DMS79 treated with DMSO at 0.1 percent for 48 hours (cell line): Measurements from ENCODE around the gene JSRP1.
"Not testable (repeated sequence)": the region's sequence is repeated elsewhere in the genome, so short reads cannot be mapped to it uniquely, and the experiment has no call there.

Experiments used
- DNase-seq: peaks from one replicate; lab custom pipeline; 2025; lab: John Stamatoyannopoulos, UW

Gene JSRP1

GRCh38 chr19:2282062-2282861, 26.0 kb upstream of the JSRP1 start, which contains the start of gene PEAK3:
Gene PEAK3, minus strand, starts transcription at chr19:2282175. Its CDS starts 1,244 bp downstream, at chr19:2280931.
- no peak for DNase-seq

GRCh38 chr19:2281265-2282061, 25.2 kb upstream of the JSRP1 start:
- DNase-seq: not testable (repeated sequence)

- no peak for DNase-seq
These were observed 24.5 kb upstream of the JSRP1 start for GRCh38 chr19:2280633-2281264.

DNA sequence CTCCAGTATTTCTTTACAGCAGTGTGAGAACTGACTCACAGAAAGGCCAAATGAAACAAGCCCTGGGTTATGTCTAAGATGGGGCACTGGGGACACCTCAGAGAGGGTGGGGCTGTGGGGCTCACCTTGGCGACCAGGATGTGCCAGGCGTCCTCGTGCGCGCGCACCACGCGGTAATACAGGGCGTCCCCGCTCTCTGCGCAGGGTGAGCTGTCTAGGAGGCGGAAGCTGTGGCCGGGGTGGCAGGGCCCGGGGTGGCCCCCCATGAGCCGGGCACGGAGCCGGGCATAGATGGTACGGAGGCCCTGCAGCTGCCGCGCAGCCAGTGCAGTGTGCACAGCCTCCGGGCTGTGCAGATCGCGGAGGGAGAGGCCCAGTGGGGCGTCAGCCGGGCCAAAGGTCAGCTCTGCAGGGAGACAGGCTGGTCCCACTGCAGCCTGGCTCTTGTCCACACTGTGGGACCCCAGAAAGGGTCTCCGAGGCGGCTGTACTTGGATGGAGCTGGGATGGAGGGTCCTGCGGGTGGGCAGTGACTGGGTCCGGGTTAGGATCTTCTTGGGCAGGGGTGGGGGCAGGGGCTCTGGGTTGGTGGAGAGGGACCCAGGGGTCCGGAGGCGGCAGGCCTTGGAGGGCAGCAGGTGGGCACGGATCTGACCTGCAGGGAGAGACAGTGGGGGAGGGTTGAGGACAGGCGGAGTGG, 22.4 kb upstream of the JSRP1 start:
- DNase-seq: no peak

DNA sequence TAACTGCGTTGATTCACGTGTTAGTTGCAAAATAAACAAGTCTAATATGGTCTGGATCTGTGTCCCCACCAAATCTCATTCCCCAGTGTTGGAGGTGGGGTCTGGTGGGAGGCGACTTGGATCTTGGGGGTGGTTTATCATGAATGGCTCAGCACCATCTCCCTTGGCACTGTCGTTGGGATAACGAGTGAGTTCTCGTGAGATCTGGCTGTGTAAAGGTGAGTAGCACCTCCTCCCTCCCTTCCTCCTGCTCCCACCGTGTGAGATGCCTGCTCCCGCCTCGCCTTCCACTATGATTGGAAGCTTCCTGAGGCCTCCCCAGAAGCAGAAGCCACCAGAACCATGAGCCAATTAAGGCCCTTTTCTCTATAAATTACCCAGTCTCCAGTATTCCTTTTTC, 20.9 kb upstream of the JSRP1 start:
- DNase-seq: no peak

DNA sequence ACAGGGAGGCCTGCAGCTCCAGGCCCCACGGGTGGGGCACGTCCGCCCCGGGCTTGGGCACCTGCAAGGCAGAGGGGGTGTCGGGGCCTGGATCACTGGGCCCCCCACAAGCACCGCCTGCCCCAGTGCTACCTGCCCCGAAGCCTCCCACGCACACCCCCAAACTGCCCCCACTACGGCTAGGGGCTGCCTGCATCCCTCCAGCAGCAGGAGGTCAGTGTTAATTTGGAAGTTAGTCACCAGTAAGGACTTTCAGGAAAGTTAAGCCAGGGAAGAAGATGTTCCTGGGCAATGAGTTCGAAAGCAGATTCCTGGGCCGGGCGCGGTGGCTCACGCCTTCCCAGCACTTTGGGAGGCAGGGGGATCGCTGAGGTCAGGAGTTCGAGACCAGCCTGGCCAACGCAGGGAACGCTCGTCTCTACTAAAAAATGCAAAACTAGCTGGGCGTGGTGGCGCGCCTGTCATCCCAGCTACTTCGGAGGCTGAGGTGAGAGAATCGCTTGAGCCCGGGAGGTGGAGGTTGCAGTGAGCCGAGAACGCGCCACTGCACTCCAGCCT, 20.3 kb upstream of the JSRP1 start:
- DNase-seq: no peak

DNA sequence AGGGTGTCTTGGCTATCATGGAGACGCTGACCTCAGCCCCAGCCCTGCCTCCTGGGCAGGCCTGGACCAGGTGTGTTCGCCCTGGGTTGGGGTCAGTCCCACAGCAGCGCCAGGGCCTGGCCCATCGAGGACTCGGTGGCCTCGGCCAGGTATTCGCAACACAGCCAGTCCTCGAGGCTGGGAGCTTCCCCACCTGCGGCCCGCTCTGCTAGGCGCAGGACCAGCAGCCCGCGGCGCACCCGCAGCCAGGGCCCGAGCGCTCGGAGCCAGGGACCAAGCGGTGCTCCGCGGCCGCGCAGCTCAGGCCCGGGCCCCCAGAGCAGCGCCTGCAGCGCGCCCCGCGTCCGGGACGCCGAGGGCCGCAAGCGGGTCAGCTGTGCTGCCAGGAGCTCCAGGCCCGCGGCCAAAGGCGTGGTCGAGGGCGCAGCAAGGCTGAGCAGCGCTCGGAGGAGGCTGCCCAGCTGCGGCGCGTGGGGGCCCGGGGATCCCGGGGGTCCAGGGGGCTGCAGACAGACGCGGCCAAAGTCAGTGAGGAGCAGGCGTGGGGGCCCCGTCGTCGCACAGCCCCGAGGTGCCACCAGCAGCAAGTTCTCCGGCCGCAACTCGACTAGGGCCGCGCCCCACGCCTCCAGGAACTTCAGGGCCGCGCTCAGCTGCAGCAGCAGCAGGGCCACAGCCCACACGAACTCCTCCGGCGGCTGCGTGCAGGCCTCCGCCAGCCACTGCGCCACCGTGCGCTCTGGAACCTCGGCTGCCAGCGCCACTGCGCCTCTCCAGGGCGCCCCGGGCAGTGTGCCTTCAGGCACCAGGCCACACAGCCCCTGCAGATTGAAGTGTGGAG, 19.6 kb upstream of the JSRP1 start:
- DNase-seq: no peak

- peak; percentile 17 for DNase-seq
These were observed 18.8 kb upstream of the JSRP1 start for GRCh38 chr19:2274931-2275535.

DNA sequence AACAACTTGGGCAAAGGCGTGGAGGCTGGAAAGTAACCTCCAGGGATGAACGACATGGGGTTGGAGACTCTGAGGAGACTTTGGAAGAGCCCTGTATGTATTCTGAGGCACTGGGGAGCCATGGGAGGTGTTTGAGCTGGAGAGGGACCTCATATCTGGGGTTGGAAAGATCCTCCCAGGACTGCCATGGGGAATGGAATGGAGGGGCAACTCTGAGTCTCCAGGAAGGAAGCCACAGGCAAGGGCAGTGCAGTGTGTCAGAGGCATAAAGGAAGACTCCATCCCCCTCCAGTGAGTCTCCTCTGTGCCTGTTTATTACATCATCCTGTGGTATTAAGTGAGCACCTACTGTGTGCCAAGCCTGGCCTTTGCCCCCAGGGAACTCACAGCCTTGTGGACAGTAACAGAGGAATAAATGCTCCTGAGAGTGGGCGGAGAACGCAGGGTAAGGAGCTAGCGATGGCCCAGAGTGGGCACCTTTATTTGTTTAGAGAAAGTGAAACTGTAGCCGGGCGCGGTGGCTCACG, 18.0 kb upstream of the JSRP1 start:
- DNase-seq: no peak

GRCh38 chr19:2273356-2274184, 17.4 kb upstream of the JSRP1 start:
- DNase-seq: no peak

DNA sequence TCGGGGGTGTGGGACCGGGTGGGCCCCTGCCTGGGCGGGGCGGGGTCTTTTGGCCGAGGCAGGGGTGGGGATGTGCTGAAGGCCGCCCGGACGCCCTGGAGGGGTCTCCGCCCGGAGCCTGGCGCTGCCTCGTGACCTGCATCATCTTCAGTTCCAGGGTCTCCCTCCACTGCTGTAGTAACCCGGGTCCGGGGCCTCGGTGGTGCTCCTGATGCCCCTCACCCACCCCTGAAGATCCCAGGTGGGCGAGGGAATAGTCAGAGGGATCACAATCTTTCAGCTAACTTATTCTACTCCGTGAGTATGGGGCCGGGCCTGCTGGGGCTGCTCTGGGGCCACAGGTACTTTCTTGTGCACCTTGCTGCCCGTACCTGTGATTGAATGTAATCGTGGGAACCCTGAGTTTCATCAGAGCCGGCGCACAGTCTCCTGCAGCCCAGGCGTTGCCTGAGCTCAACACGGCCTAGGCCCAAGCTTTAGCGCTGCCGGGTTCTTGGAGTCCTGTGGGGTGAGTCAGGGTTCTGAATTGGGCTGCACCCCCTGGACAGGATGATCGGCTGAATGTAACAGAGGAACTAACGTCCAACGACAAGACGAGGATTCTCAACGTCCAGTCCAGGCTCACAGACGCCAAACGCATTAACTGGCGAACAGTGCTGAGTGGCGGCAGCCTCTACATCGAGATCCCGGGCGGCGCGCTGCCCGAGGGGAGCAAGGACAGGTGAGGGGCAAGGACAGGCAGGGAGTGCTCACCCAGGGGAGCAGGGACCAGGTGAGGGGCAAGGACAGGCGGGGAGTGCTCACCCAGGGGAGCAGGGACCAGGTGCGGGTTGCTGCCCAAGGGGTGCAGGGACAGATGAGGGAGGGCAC, 15.3 kb upstream of the JSRP1 start:
- peak; percentile 23 for DNase-seq

- peak; percentile 8 for DNase-seq
These were observed 14.4 kb upstream of the JSRP1 start for GRCh38 chr19:2270423-2271233.

DNA sequence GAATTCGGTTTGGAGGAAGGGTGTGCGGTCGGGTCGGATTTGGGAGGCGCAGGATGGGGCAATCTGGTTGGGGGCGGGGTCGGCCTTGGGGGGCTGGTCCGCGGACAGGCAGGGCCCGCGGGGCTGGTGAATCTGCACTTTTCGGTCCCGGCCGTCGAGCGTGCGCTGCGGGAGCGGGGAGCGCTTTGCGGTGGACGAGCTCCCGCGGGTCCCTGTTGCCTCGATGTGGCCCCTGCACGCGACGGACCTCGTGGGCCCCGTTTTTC, 13.9 kb upstream of the JSRP1 start:
- DNase-seq: no peak

- DNase-seq: peak; percentile 90
These were observed 13.3 kb upstream of the JSRP1 start for GRCh38 chr19:2269244-2270156.

GRCh38 chr19:2268861-2269243, 12.6 kb upstream of the JSRP1 start:
- DNase-seq: no peak

DNA sequence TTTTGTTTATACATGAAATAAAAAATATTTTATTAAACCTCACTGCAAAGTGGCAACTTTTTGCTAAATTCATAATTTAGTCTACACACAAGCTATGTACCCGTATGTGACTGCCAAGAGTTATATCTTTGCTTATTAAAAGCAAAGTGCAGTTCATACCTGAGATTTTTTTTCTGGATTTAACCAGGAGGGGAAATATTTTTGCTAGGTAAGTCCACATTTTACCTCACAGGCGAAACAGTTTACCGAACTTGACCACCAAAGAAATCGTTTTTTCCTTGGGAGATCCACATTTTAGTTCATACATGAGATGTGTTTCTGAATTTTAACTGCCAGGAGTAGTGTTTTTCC, 12.2 kb upstream of the JSRP1 start:
- DNase-seq: no peak
